NB4 (cell line): Measurements from ENCODE around the gene RPN1.
A peak's percentile ranks its signal among the peaks of the same experiment; 100 is the strongest.
"Not testable (repeated sequence)": the region's sequence is repeated elsewhere in the genome, so short reads cannot be mapped to it uniquely, and the experiment has no call there.

ENCODE experiments used
- DNase-seq: peaks from one replicate; pipeline ENCODE4 v3.0.0; 2010; ENCODE audit warnings: low read depth
- H3K4me3 ChIP-seq: one replicate; pipeline ENCODE4 v1.5.1; 2011; ENCODE audit warnings: mild to moderate bottlenecking, low read depth, low read length, moderate library complexity
- MAX ChIP-seq: IDR thresholded peaks from 2 replicates; pipeline ENCODE4 v1.6.1; 2011; ENCODE audit warnings: low read depth, low read length
- MYC ChIP-seq: IDR thresholded peaks from 2 replicates; pipeline ENCODE4 v1.6.1; 2011; ENCODE audit warnings: low read depth, low read length
- POLR2A ChIP-seq: IDR thresholded peaks from 2 replicates; pipeline ENCODE4 v1.6.1; 2011; ENCODE audit warnings: mild to moderate bottlenecking; ENCODE audit not compliant: insufficient read length; ENCODE audit errors: extremely low read depth
- TF ChIP-seq, protein P1 (sequence below): IDR thresholded peaks from one replicate; pipeline ENCODE4 v1.5.1; 2012; ENCODE audit warnings: low read depth, low read length

The RPN1 gene

GRCh38 chr3:128590948-128591347 lies 59.7 kb downstream of the RPN1 start:
- DNase-seq = peak; percentile 76
- TF ChIP-seq, protein P1, sequence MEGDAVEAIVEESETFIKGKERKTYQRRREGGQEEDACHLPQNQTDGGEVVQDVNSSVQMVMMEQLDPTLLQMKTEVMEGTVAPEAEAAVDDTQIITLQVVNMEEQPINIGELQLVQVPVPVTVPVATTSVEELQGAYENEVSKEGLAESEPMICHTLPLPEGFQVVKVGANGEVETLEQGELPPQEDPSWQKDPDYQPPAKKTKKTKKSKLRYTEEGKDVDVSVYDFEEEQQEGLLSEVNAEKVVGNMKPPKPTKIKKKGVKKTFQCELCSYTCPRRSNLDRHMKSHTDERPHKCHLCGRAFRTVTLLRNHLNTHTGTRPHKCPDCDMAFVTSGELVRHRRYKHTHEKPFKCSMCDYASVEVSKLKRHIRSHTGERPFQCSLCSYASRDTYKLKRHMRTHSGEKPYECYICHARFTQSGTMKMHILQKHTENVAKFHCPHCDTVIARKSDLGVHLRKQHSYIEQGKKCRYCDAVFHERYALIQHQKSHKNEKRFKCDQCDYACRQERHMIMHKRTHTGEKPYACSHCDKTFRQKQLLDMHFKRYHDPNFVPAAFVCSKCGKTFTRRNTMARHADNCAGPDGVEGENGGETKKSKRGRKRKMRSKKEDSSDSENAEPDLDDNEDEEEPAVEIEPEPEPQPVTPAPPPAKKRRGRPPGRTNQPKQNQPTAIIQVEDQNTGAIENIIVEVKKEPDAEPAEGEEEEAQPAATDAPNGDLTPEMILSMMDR = peak; percentile 57
- no peak for TF ChIP-seq MYC
- H3K4me3 ChIP-seq = no peak overlapping the region

GRCh38 chr3:128589985-128590384 lies 60.6 kb downstream of the RPN1 start:
- H3K4me3 ChIP-seq, DNase-seq: not testable (repeated sequence)

DNA sequence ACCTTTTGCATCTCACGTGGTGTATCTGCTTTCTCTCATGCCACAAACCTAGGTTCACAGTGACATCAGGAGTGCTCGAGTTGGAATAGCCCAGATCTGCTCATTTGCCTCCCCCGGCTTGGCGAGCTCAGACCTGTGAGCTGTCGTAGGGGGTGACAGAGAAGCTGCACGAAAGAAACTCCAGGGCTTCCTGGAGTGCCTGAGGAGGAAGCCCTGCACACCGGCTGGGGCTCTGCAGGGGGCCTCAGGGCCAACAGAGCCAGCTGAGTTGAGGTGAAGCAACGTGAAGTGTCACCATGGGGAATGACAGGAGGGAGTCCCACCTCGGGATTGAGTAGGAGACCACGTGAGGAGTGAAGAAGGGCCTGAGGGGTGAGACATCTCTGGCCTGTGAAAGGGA lies 62.5 kb downstream of the RPN1 start:
- TF ChIP-seq POLR2A (no peak), MAX (peak; percentile 37; the same call in 1 of the 2 replicates)
- peak; percentile 90 for DNase-seq

DNA sequence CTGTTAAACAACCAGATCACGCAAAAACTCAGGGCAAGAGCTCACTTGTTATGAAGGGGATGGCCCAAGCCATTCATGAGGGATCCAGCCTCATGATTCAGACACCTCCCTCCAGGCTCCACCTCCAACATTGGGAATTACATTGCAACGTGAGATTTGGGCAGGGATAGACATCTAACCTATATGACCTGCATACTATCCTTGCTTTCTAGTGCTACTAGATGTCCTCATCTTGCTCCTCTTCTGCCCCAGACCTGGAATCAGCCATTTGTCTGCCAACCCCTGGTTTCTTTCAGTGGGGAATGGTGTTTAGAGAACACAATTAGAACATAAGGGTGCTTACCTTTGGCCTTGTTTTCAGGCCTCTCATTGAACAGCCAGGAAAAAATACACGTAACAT lies 63.2 kb downstream of the RPN1 start:
- H3K4me3 ChIP-seq = no peak overlapping the region
- TF ChIP-seq MYC = no peak
- no peak for TF ChIP-seq POLR2A
- TF ChIP-seq, protein P1 = no peak
- no peak for TF ChIP-seq MAX
- DNase-seq = no peak

More for the DNA sequence above, 62.5 kb downstream of the RPN1 start:
- H3K4me3 ChIP-seq = no peak overlapping the region

DNA sequence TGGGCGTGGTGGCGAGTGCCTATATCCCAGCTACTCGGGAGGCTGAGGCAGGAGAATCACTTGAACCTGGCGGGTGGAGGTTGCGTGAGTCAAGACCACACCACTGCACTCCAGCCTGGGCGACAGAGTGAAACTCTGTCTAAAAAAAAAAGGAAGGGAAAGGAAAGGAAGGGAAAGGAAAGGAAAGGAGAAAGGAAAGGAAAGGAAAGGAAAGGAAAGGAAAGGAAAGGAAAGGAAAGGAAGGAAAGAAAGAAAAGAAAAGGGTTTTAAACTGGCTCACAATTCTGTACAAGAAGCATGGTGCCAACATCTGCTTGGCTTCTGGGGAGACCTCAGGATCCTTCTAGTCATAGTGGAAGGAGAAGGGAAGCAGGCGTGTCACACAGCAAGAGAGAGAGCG lies 63.7 kb downstream of the RPN1 start:
- H3K4me3 ChIP-seq, DNase-seq: not testable (repeated sequence)

DNA sequence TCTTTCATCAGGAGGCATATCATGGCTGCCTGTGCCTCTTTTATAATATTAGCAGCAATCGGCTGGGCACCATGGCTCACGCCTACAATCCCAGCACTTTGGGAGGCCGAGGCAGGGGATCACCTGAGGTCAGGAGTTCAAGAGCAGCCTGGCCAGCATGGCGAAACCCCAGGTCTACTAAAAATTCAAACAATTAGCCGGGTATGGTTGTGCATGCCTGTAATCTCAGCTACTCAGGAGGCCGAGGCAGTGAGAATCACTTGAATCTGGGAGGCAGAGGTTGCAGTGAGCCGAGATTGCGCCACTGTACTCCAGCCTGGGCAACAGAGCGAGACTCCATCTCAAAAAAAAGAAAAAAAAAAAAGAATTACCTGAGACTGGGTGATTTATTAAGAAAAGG lies 64.2 kb downstream of the RPN1 start:
- not testable (repeated sequence) for H3K4me3 ChIP-seq, DNase-seq

DNA sequence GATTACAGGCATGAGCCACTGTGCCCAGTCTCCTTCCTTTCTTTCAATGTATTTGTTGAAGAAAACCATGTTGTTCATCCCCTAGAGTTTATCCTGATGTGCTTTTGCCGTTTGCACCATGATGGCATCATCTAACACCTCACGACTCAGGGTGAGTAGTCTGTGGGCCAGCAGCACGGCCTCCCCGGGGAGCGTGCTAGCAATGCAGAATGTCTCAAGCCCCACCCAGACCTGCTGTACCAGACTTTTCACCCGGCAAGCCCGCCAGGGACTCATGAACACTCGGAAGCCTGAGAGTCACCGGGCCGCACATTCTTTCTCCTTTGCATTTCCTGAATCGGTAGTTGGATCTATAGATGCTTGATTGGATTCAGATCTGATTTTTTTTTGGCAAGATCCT lies 64.6 kb downstream of the RPN1 start:
- no peak for TF ChIP-seq POLR2A
- TF ChIP-seq, protein P1 = no peak
- no peak for TF ChIP-seq MAX
- TF ChIP-seq MYC = no peak
- no peak overlapping the region for H3K4me3 ChIP-seq
- peak; percentile 70 for DNase-seq

- DNase-seq = peak; percentile 58
- H3K4me3 ChIP-seq = no peak overlapping the region
- TF ChIP-seq MYC (no peak; the same call in 1 of the 2 replicates), MAX (peak; percentile 28; the same call in 1 of the 2 replicates)
These were observed 65.4 kb downstream of the RPN1 start for GRCh38 chr3:128585189-128585588.

GRCh38 chr3:128584412-128585020 lies 66.1 kb downstream of the RPN1 start:
- TF ChIP-seq, protein P1 = peak; percentile 79
- TF ChIP-seq MAX (peak; percentile 97), POLR2A (no peak), MYC (peak; percentile 98)
- peak; percentile 92 for DNase-seq
- H3K4me3 ChIP-seq = no peak overlapping the region
